Activated CD4-positive, alpha-beta T cell treated with anti-CD3 and anti-CD28 coated beads, Interleukin-2, amount 50 U/mL, for 16 hours (primary cell): Measurements from ENCODE around the gene SHISA2.
A peak's percentile ranks its signal among the peaks of the same experiment; 100 is the strongest.

Source experiments
- DNase-seq: peaks from one replicate; pipeline ENCODE4 v3.0.0-alpha.2; 2020

SHISA2 gene

GRCh38 chr13:26047040-26047439 lies 4.8 kb downstream of the SHISA2 start:
- no peak for DNase-seq

- DNase-seq, result no peak
These were observed 5.2 kb downstream of the SHISA2 start for GRCh38 chr13:26046639-26047038.

GRCh38 chr13:26045142-26045541 lies 6.7 kb downstream of the SHISA2 start:
- no peak for DNase-seq

GRCh38 chr13:26042785-26043184 lies 9.0 kb downstream of the SHISA2 start:
- no peak for DNase-seq

GRCh38 chr13:26041444-26041843 lies 10.4 kb downstream of the SHISA2 start:
- no peak for DNase-seq

- DNase-seq, result no peak
These were observed 12.8 kb downstream of the SHISA2 start for GRCh38 chr13:26038931-26039475.

GRCh38 chr13:26037302-26037701 lies 14.5 kb downstream of the SHISA2 start:
- DNase-seq, result peak; percentile 39

- DNase-seq, result no peak
These were observed 15.4 kb downstream of the SHISA2 start for GRCh38 chr13:26036383-26036782.

GRCh38 chr13:26034018-26034417 lies 17.8 kb downstream of the SHISA2 start:
- DNase-seq, result no peak

- no peak for DNase-seq
These were observed 21.5 kb downstream of the SHISA2 start for GRCh38 chr13:26030331-26030730.

- DNase-seq, result no peak
These were observed 22.2 kb downstream of the SHISA2 start for GRCh38 chr13:26029581-26030136.

- DNase-seq, result no peak
These were observed 25.6 kb downstream of the SHISA2 start for GRCh38 chr13:26026211-26026610.

- no peak for DNase-seq
These were observed 26.0 kb downstream of the SHISA2 start for GRCh38 chr13:26025771-26026170.

GRCh38 chr13:26025196-26025595 lies 26.6 kb downstream of the SHISA2 start:
- no peak for DNase-seq

GRCh38 chr13:26024558-26024957 lies 27.3 kb downstream of the SHISA2 start:
- no peak for DNase-seq

GRCh38 chr13:26022538-26023292 lies 29.1 kb downstream of the SHISA2 start:
- DNase-seq, result no peak

GRCh38 chr13:26021956-26022355 lies 29.9 kb downstream of the SHISA2 start:
- no peak for DNase-seq

GRCh38 chr13:26021516-26021915 lies 30.3 kb downstream of the SHISA2 start:
- no peak for DNase-seq

GRCh38 chr13:26020891-26021290 lies 30.9 kb downstream of the SHISA2 start:
- no peak for DNase-seq

- no peak for DNase-seq
These were observed 31.6 kb downstream of the SHISA2 start for GRCh38 chr13:26019881-26020870.

- DNase-seq, result no peak
These were observed 32.6 kb downstream of the SHISA2 start for GRCh38 chr13:26019251-26019650.

- no peak for DNase-seq
These were observed 33.7 kb downstream of the SHISA2 start for GRCh38 chr13:26017932-26018665.
